IMR-90 (cell line): ENCODE data around the gene DNASE2B. TPM values are rescaled to one million over a fixed set of nuclear protein-coding genes. Genes with fewer than 3 reads are reported as not detected.

Experiments used
- ATAC-seq: fragments of 200-7000 bp; cut with Tn5 transposase; 2 replicates; pipeline ENCODE4 v1.9.1; 2020; ENCODE audit warnings: low read depth, mild to moderate bottlenecking, moderate library complexity
- Bru-seq: library from RNA; stranded (reverse); fragments of 400-500 nt; gene quantifications from one replicate; lab custom pipeline; 2021; lab: Mats Ljungman, UMichigan
- BruChase-seq, 2 experiments: library from RNA; stranded (reverse); fragments of 400-500 nt; gene quantifications; one replicate each; lab custom pipeline; 2021; lab: Mats Ljungman, UMichigan
- BruUV-seq: library from RNA; stranded (reverse); fragments of 400-500 nt; replicated peaks from 2 replicates; lab custom pipeline; 2021; lab: Mats Ljungman, UMichigan
- CTCF ChIA-PET: fragments of 300-600 bp; formaldehyde crosslinking; extraction: SDS; loops from one replicate; lab custom pipeline; 2021; ENCODE audit warnings: antibody characterized with exemption; lab: Yijun Ruan, JAX
- POLR2A ChIA-PET: fragments of 300-600 bp; sonication (Branson Sonifier 250); formaldehyde crosslinking; loops from one replicate; lab custom pipeline; 2022; ENCODE audit warnings: antibody characterized with exemption; ENCODE audit not compliant: unreplicated experiment; lab: Charles Lee
- DNase-seq: peaks from one replicate; pipeline ENCODE4 v3.0.0; 2013
- H2AFZ ChIP-seq: replicated peaks from 2 replicates; pipeline ENCODE3; 2013; ENCODE audit warnings: low read length, mild to moderate bottlenecking; ENCODE audit not compliant: poor library complexity
- H2AK5ac ChIP-seq: 2 replicates; pipeline ENCODE4 v1.6.1; 2013; ENCODE audit warnings: low read depth, low read length, inconsistent platforms
- H2AK9ac ChIP-seq: replicated peaks from 2 replicates; pipeline ENCODE3; 2013; ENCODE audit warnings: mild to moderate bottlenecking, low read depth, low read length, moderate library complexity; ENCODE audit not compliant: poor library complexity
- H2BK120ac ChIP-seq: 2 replicates; pipeline ENCODE4 v1.6.1; 2013; ENCODE audit warnings: low read depth, low read length, inconsistent platforms
- H2BK15ac ChIP-seq: 3 replicates; pipeline ENCODE4 v1.6.1; 2013; ENCODE audit warnings: low read depth, low read length, inconsistent platforms
- H2BK20ac ChIP-seq: 2 replicates; pipeline ENCODE4 v1.6.1; 2013; ENCODE audit warnings: low read depth, mild to moderate bottlenecking, inconsistent platforms, low read length, moderate library complexity
- H2BK5ac ChIP-seq: 2 replicates; pipeline ENCODE4 v1.6.1; 2013; ENCODE audit warnings: mild to moderate bottlenecking, low read depth, low read length, inconsistent platforms; ENCODE audit not compliant: poor library complexity, severe bottlenecking
- H3K14ac ChIP-seq: replicated peaks from 2 replicates; pipeline ENCODE4 v1.6.1; 2013; ENCODE audit warnings: low read depth, low read length, inconsistent platforms
- H3K18ac ChIP-seq: 2 replicates; pipeline ENCODE4 v1.6.1; 2013; ENCODE audit warnings: low read depth, low read length, control low read depth
- H3K23ac ChIP-seq: 2 replicates; pipeline ENCODE4 v1.6.1; 2013; ENCODE audit warnings: low read depth, low read length, inconsistent platforms
- H3K27ac ChIP-seq: 2 replicates; pipeline ENCODE4 v1.5.1; 2013; ENCODE audit warnings: mild to moderate bottlenecking, control low read depth, low read length; ENCODE audit not compliant: insufficient read depth
- H3K27me3 ChIP-seq: 2 replicates; pipeline ENCODE4 v1.6.1; 2013; ENCODE audit warnings: low read length; ENCODE audit not compliant: control insufficient read depth, insufficient read depth
- H3K36me3 ChIP-seq: 2 replicates; pipeline ENCODE4 v1.6.1; 2013; ENCODE audit warnings: low read length, mixed read lengths; ENCODE audit not compliant: control insufficient read depth, insufficient read depth
- H3K4ac ChIP-seq: 2 replicates; pipeline ENCODE4 v1.6.1; 2013; ENCODE audit warnings: low read depth, low read length, inconsistent platforms
- H3K4me1 ChIP-seq: 2 replicates; pipeline ENCODE4 v1.6.1; 2013; ENCODE audit warnings: low read length, mixed read lengths; ENCODE audit not compliant: control insufficient read depth, insufficient read depth
- H3K4me2 ChIP-seq: 2 replicates; pipeline ENCODE4 v1.6.1; 2013; ENCODE audit warnings: low read depth, mild to moderate bottlenecking, control low read depth, low read length, moderate library complexity
- H3K4me3 ChIP-seq: 2 replicates; pipeline ENCODE4 v1.5.1; 2013; ENCODE audit warnings: low read depth, mild to moderate bottlenecking, control low read depth, low read length, moderate library complexity; ENCODE audit not compliant: insufficient read depth
- H3K56ac ChIP-seq: 2 replicates; pipeline ENCODE4 v1.6.1; 2013; ENCODE audit warnings: low read length, inconsistent platforms; ENCODE audit not compliant: insufficient read depth; ENCODE audit errors: extremely low read depth
- H3K79me1 ChIP-seq, 2 experiments: 2 replicates each; pipeline ENCODE4 v1.6.1; 2013; ENCODE audit warnings: low read length in 2 of 2, inconsistent platforms in 1 of 2, low read depth in 1 of 2
- H3K9ac ChIP-seq: 2 replicates; pipeline ENCODE4 v1.6.1; 2013; ENCODE audit warnings: low read depth, low read length, control low read depth
- H3K9me1 ChIP-seq: 2 replicates; pipeline ENCODE4 v1.6.1; 2013; ENCODE audit warnings: low read length, inconsistent platforms; ENCODE audit not compliant: insufficient read depth
- H3K9me3 ChIP-seq: 2 replicates; pipeline ENCODE4 v1.6.1; 2013; ENCODE audit warnings: low read length; ENCODE audit not compliant: control insufficient read depth, insufficient read depth
- H4K20me1 ChIP-seq: 2 replicates; pipeline ENCODE4 v1.6.1; 2013; ENCODE audit warnings: low read length, inconsistent platforms; ENCODE audit not compliant: insufficient read depth
- H4K5ac ChIP-seq: 2 replicates; pipeline ENCODE4 v1.6.1; 2013; ENCODE audit warnings: mild to moderate bottlenecking, low read depth, low read length, control low read depth
- H4K8ac ChIP-seq, 2 experiments: 2 replicates each; pipeline ENCODE4 v1.6.1; 2013; ENCODE audit warnings: low read depth in 2 of 2, low read length in 2 of 2, control low read depth in 1 of 2, inconsistent platforms in 1 of 2
- H4K91ac ChIP-seq: 2 replicates; pipeline ENCODE4 v1.6.1; 2013; ENCODE audit warnings: low read depth, low read length, inconsistent platforms; ENCODE audit not compliant: insufficient read depth
- CEBPB ChIP-seq: IDR thresholded peaks from 2 replicates; pipeline ENCODE4 v1.6.1; 2012; ENCODE audit warnings: low read depth, low read length, improper control_type of control experiment
- FOS ChIP-seq: fragments of 150-350 bp; IDR thresholded peaks from 2 replicates; pipeline ENCODE4 v1.6.1; 2016; ENCODE audit warnings: low read depth, low read length
- MAFK ChIP-seq: IDR thresholded peaks from 2 replicates; pipeline ENCODE4 v1.6.1; 2012; ENCODE audit warnings: low read depth, low read length, improper control_type of control experiment
- WGBS, 2 experiments: methylation state at CpG; one replicate each; pipeline versions ENCODE4 v1.1.5 to v1.1.7; 2013; ENCODE audit warnings: missing lambda C conversion rate in 2 of 2; ENCODE audit not compliant: insufficient read length in 1 of 2; ENCODE audit errors: extremely low coverage in 2 of 2; 5-methylcytosine and 5-hydroxymethylcytosine counted together
- dilution Hi-C: fragments of 300-500 bp; cut with HindIII; formaldehyde crosslinking; loops from one replicate; pipeline ENCODE4 v1.14.3; 2018; ENCODE audit warnings: low sequenced_read_pairs; ENCODE audit not compliant: unreplicated experiment
- in situ Hi-C: fragments of 300-500 bp; cut with MboI; formaldehyde crosslinking; loops from 3 replicates; pipeline ENCODE4 v1.14.3; 2019; ENCODE audit warnings: low sequenced_read_pairs, inconsistent platforms, mixed read lengths
- intact Hi-C: fragments of 100-400 bp; cut with micrococcal nuclease; formaldehyde crosslinking; loops from 2 replicates; pipeline ENCODE4 v1.10.0; 2022
- long read RNA-seq: library from polyadenylated mRNA; unstranded; transcript quantifications from one replicate; pipeline ENCODE4 v2.0.0, GENCODE V29; 2021; ENCODE audit not compliant: unreplicated experiment
- polyA plus RNA-seq, 3 experiments: library from polyadenylated mRNA; depleted of rRNA; stranded (reverse); fragments of >200 nt; gene quantifications; 2 replicates each; pipeline ENCODE4 v1.2.3, GENCODE V29; 2012; ENCODE audit warnings: low replicate concordance in 1 of 3
- total RNA-seq: library from RNA; depleted of rRNA; stranded (reverse); fragments of >200 nt; gene quantifications from 2 replicates; pipeline ENCODE4 v1.2.3, GENCODE V29; 2012; rRNA removed
- TF ChIP-seq, protein P1 (sequence below): conservative IDR thresholded peaks from 2 replicates; pipeline ENCODE4 v1.5.1; 2012; ENCODE audit warnings: mild to moderate bottlenecking, low read depth, low read length, improper control_type of control experiment

Gene DNASE2B, protein sequence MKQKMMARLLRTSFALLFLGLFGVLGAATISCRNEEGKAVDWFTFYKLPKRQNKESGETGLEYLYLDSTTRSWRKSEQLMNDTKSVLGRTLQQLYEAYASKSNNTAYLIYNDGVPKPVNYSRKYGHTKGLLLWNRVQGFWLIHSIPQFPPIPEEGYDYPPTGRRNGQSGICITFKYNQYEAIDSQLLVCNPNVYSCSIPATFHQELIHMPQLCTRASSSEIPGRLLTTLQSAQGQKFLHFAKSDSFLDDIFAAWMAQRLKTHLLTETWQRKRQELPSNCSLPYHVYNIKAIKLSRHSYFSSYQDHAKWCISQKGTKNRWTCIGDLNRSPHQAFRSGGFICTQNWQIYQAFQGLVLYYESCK
- not detected in 2 replicates for total RNA-seq
- not detected in 2 replicates for polyA plus RNA-seq (2012; rRNA removed)
- not detected in 2 replicates for polyA plus RNA-seq (2012; cell fraction: cytosol; rRNA removed)
- not detected in 2 replicates for polyA plus RNA-seq (2012; cell fraction: nucleus; rRNA removed; ENCODE audit: low replicate concordance)
- not detected for Bru-seq, nascent RNA
- BruChase-seq, experiment 1, labeled RNA remaining after a 6-hour chase, result percentile 5 among the genes with signal in this experiment
- BruChase-seq, experiment 2, labeled RNA remaining after a 2-hour chase, result percentile 5 among the genes with signal in this experiment
- long read RNA-seq, result 0 reads

DNA sequence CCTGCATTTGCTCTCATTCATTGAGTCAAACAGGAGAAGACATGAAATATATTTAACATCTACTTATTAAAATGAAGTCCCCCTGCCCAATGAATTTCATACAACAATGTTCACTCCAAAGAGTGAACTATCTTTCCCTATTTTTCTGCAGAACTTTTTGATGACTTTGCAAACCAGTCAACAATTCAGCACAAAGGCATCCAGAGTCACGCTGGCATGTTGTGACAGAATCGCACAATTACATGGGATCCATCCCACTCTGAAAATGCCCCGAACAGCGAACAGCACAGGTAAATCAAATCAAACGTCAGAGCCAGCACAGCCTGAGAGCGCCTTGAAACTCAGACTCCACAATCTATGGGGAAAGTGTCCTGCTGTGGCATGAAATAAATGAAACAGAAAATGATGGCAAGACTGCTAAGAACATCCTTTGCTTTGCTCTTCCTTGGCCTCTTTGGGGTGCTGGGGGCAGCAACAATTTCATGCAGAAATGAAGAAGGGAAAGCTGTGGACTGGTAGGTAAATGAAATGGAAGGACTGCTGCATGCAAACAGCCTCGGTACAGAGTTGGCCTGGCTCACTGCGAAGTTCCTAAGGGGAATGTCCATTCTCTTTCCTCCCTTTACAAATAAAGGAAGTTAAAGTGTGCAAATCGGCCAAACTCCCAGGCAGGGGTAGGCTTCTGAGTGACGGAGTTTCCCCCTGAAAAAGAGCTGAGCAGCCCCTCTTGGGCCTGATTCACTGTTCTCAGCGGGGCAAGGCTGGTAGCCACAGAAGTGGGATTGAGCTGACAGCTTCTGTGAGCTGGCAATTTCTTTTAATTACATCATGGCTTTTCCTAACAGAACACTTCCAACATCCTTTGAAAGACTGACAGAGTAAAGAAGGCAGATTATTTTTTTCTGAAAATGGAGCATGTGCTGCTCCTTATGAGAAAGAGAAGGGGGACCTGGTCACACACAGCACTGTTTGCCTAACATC lies at the start of gene DNASE2B:
Gene DNASE2B (plus strand): TSS at position 310 of the 981 bp plus-strand sequence. CDS start 81 bp downstream, at position 391.
- Histone ChIP-seq H3K27ac (no peak within 1 kb of the TSS), H3K4me3 (no peak within 1 kb of the TSS), H2BK120ac (no peak within 1 kb of the TSS), H3K14ac (no peak within 1 kb of the TSS), H2AFZ (no peak within 1 kb of the TSS), H2AK5ac (no peak within 1 kb of the TSS), H3K27me3 (no peaks in the 10 kb centered on the region), H3K36me3 (no peaks in the 10 kb centered on the region), H3K4ac (no peak within 1 kb of the TSS), H2BK15ac (no peak within 1 kb of the TSS), H3K56ac (no peak within 1 kb of the TSS), H2BK20ac (no peak within 1 kb of the TSS), H3K9ac (no peak within 1 kb of the TSS), H4K91ac (no peak within 1 kb of the TSS), H3K4me2 (no peak within 1 kb of the TSS), H3K18ac (no peak within 1 kb of the TSS), H4K20me1 (no peaks in the 10 kb centered on the region), H3K9me3 (no peaks in the 10 kb centered on the region), H3K9me1 (no peaks in the 10 kb centered on the region), H4K5ac (no peak within 1 kb of the TSS), H2BK5ac (no peak within 1 kb of the TSS), H3K23ac (no peak within 1 kb of the TSS), H3K79me1 (no peaks in the 10 kb centered on the region), H4K8ac (no peak within 1 kb of the TSS), H2AK9ac (no peak within 1 kb of the TSS), H3K4me1 (no peaks in the 10 kb centered on the region)
- no TSS peak for BruUV-seq
- in situ Hi-C loops (no loop called here), intact Hi-C loops (no loop called here), dilution Hi-C loops (no loop called here)
- TF ChIP-seq CEBPB (no peak), MAFK (0 out of 2 replicates have a peak, but pooled peaks have one; percentile 36), FOS (no peak)
- TF ChIP-seq, protein P1, sequence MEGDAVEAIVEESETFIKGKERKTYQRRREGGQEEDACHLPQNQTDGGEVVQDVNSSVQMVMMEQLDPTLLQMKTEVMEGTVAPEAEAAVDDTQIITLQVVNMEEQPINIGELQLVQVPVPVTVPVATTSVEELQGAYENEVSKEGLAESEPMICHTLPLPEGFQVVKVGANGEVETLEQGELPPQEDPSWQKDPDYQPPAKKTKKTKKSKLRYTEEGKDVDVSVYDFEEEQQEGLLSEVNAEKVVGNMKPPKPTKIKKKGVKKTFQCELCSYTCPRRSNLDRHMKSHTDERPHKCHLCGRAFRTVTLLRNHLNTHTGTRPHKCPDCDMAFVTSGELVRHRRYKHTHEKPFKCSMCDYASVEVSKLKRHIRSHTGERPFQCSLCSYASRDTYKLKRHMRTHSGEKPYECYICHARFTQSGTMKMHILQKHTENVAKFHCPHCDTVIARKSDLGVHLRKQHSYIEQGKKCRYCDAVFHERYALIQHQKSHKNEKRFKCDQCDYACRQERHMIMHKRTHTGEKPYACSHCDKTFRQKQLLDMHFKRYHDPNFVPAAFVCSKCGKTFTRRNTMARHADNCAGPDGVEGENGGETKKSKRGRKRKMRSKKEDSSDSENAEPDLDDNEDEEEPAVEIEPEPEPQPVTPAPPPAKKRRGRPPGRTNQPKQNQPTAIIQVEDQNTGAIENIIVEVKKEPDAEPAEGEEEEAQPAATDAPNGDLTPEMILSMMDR, result no peak
- DNase-seq (no peak), ATAC-seq (no peak)
- WGBS, 2 experiments, result 85% methylated on average over 4 of the region's 11 CpGs; no CpG with 5 or more reads in 1 of the 2 experiments
- ChIA-PET CTCF (no interaction called here), POLR2A (no interaction called here)
